Right atrium auricular region (tissue), 2 donors: Measurements from ENCODE around the gene KCND3. TPM values are rescaled to one million over a fixed set of nuclear protein-coding genes. Genes with fewer than 3 reads are reported as not detected.

Experiments
- DNase-seq: peaks from one replicate; pipeline ENCODE4 v3.0.0-alpha.2; 2019; ENCODE audit warnings: low spot score
- H3K27ac ChIP-seq, 2 donors: fragments of 200-600 bp; sonication (generic); 1 replicate in 1 of 2; 2 replicates in 1 of 2; pipeline ENCODE4 v1.5.1; 2016 to 2019
- H3K27me3 ChIP-seq, 2 donors: fragments of 200-600 bp; sonication (generic); one replicate each; pipeline versions ENCODE4 v1.5.1 to v1.6.0; 2017 to 2019
- H3K36me3 ChIP-seq: fragments of 200-600 bp; sonication (generic); one replicate; pipeline ENCODE4 v1.5.1; 2016
- H3K4me1 ChIP-seq, 2 donors: fragments of 200-600 bp; sonication (generic); one replicate each; pipeline versions ENCODE4 v1.5.1 to v1.6.0; 2017 to 2019
- H3K4me3 ChIP-seq, 2 donors: fragments of 200-600 bp; sonication (generic); 1 replicate in 1 of 2; 2 replicates in 1 of 2; pipeline ENCODE4 v1.5.1; 2017 to 2019; ENCODE audit warnings: mild to moderate bottlenecking in 1 of 2, moderate library complexity in 1 of 2
- H3K9me3 ChIP-seq, 2 donors: fragments of 200-600 bp; sonication (generic); one replicate each; pipeline ENCODE4 v1.5.1; 2019
- CTCF ChIP-seq, 2 donors: fragments of 200-600 bp; sonication (generic); IDR thresholded peaks; one replicate each; pipeline ENCODE4 v1.5.1; 2019; ENCODE audit warnings: antibody characterized with exemption in 2 of 2
- total RNA-seq, 2 donors: library from RNA; depleted of rRNA; stranded (reverse); fragments of >200 nt; gene quantifications; one replicate each; pipeline ENCODE4 v1.1.0, GENCODE V29; 2016

The KCND3 gene
- total RNA-seq, 2 donors from 2014 or later = 19.6 to 24.9 TPM

DNA sequence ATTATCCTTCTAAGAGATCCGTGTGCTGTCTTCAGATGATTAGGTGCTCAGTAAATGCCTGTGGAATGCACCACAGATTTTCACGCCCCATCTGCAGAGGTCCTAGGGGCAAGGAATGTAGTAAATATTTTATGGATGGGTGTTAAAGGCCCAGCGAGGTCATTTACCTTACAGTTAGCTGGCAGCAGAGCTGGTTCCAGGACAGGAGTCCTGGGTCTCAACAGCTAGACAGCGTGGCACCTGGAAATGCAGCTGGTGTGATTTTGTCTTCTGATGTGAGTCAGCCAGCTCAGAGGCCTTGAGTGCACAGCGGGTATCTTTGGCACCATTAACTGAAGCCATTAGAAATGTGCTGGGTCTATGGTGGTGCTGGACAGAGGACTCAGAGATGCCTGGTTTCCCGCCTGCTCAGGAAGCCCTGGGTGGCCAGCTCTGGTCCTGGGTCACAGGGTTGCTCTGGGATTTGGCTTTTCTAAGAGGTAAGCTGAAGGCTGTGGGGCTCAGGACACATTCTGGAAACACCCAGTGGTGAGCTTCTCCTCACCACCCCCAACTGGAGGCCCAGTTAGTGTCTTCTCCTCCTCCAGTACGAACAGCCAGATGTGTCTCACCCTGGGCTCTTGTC, 168.2 kb downstream of the KCND3 start:
- Histone ChIP-seq H3K27me3 (no peaks in the 10 kb centered on the region), H3K4me3 (no peak overlapping the region), H3K36me3 (no peaks in the 10 kb centered on the region), H3K27ac (no peak overlapping the region), H3K4me1 (no peaks in the 10 kb centered on the region), H3K9me3 (no peaks in the 10 kb centered on the region)
- no peak for DNase-seq
- TF ChIP-seq CTCF (IDR thresholded peaks at IDR 0.05) = no peak

DNA sequence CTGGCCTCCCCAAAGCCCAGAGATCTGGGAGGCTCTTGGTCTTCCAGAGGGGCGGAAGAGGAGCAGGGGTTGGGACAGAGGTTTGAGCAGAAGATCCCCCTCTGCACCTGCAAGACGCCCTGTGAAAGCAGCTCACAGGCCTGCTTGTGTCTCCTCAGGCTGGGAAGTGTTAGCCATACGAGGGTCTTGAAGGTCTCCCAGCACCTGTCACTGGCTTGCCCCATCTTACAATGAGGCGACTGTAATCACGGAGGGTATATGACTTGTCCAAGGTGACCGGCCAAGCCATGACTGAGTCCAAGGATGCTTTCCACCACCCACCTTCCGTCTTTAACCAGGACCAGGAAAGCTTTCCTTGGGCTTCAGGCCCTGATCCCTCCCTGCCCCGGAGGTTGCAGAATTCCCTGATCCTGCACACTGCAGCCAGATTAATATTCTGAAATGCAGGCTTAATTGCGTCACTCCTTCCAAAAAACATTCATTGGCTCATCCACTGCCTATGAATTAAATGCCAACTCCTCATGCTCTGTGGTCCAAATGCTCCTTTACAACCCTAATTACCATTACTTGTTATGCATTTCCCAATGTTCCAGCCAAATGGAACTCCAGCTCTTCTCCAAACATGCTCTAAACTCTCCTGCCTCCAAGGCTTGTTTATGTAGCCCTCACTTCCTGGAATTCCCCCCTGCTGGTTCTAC, 169.8 kb downstream of the KCND3 start:
- no peaks in the 10 kb centered on the region for H3K27me3 ChIP-seq
- no peak overlapping the region for H3K27ac ChIP-seq
- DNase-seq = no peak
- H3K36me3 ChIP-seq = no peaks in the 10 kb centered on the region
- H3K9me3 ChIP-seq = no peaks in the 10 kb centered on the region
- H3K4me1 ChIP-seq = no peaks in the 10 kb centered on the region
- H3K4me3 ChIP-seq = no peak overlapping the region
- no peak for TF ChIP-seq CTCF (IDR thresholded peaks at IDR 0.05)

GRCh38 chr1:111818546-111818945, 170.9 kb downstream of the KCND3 start:
- no peak for TF ChIP-seq CTCF (IDR thresholded peaks at IDR 0.05)
- no peak for DNase-seq

GRCh38 chr1:111818081-111818480, 171.4 kb downstream of the KCND3 start:
- no peak overlapping the region for H3K27ac ChIP-seq
- no peaks in the 10 kb centered on the region for H3K27me3 ChIP-seq
- no peaks in the 10 kb centered on the region for H3K36me3 ChIP-seq
- TF ChIP-seq CTCF (IDR thresholded peaks at IDR 0.05) = no peak
- H3K4me3 ChIP-seq = no peak overlapping the region
- H3K9me3 ChIP-seq = no peaks in the 10 kb centered on the region
- H3K4me1 ChIP-seq = no peaks in the 10 kb centered on the region
- no peak for DNase-seq

More at GRCh38 chr1:111818546-111818945, 170.9 kb downstream of the KCND3 start:
- Histone ChIP-seq H3K36me3 (no peaks in the 10 kb centered on the region), H3K9me3 (no peaks in the 10 kb centered on the region), H3K4me1 (no peaks in the 10 kb centered on the region), H3K27ac (no peak overlapping the region), H3K4me3 (no peak overlapping the region), H3K27me3 (no peaks in the 10 kb centered on the region)

- no peaks in the 10 kb centered on the region for H3K9me3 ChIP-seq
- H3K27ac ChIP-seq = no peak overlapping the region
- no peaks in the 10 kb centered on the region for H3K27me3 ChIP-seq
- no peak overlapping the region for H3K4me3 ChIP-seq
- H3K36me3 ChIP-seq = no peaks in the 10 kb centered on the region
- no peak for DNase-seq
- H3K4me1 ChIP-seq = no peaks in the 10 kb centered on the region
- TF ChIP-seq CTCF (IDR thresholded peaks at IDR 0.05) = no peak
Observed at GRCh38 chr1:111814642-111815041, 174.8 kb downstream of the KCND3 start.

DNA sequence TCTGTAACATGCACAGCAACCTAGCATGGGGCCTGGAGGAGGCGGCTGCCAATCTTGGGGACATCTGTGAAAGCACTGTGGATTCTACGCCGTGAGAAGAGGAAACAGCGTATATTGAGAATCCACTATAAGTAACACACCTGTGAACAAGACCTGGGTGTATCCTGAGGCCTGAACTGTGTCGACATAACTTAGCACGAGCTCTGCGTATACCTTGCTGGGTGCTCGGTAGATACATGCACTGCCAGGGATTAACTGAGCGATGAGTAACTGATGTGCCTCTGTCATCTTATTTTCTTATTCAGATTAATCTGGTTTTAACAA, 175.2 kb downstream of the KCND3 start:
- Histone ChIP-seq H3K27ac (no peak overlapping the region), H3K36me3 (no peaks in the 10 kb centered on the region), H3K9me3 (no peaks in the 10 kb centered on the region), H3K27me3 (no peaks in the 10 kb centered on the region), H3K4me1 (no peaks in the 10 kb centered on the region), H3K4me3 (no peak overlapping the region)
- TF ChIP-seq CTCF (IDR thresholded peaks at IDR 0.05) = no peak
- DNase-seq = no peak
